Activated naive CD4-positive, alpha-beta T cell treated with anti-CD3 and anti-CD28 coated beads, Interleukin-2, amount 50 U/mL, for 72 hours (primary cell): ENCODE data around the gene ZNF669. TPM values are rescaled to one million over a fixed set of nuclear protein-coding genes. Genes with fewer than 3 reads are reported as not detected.
"Not testable (repeated sequence)": the region's sequence is repeated elsewhere in the genome, so short reads cannot be mapped to it uniquely, and the experiment has no call there.

Source experiments
- ATAC-seq, 2 donors: fragments of 150-1000 bp; cut with Tn5 transposase; 2 replicates each; pipeline ENCODE4 v1.10.0; 2021; ENCODE audit warnings: mild to moderate bottlenecking in 2 of 2, moderate library complexity in 2 of 2
- DNase-seq, 2 donors: peaks; one replicate each; pipeline ENCODE4 v3.0.0; 2021 to 2022; ENCODE audit warnings: low spot score in 2 of 2
- H3K27ac Mint-ChIP-seq, 2 donors: one replicate each; pipeline ENCODE4 v1.8.0; 2022; ENCODE audit warnings: mild to moderate bottlenecking in 2 of 2, mixed read lengths in 2 of 2
- H3K36me3 Mint-ChIP-seq, 2 donors: one replicate each; pipeline ENCODE4 v1.8.0; 2022; ENCODE audit warnings: mixed read lengths in 2 of 2
- H3K9me3 Mint-ChIP-seq, 2 donors: one replicate each; pipeline ENCODE4 v1.8.0; 2022; ENCODE audit warnings: mixed read lengths in 2 of 2
- total RNA-seq, 2 donors: library from RNA; stranded (reverse); gene quantifications; one replicate each; pipeline ENCODE4 v1.2.3, GENCODE V29; 2022

Gene ZNF669
- total RNA-seq, result 10 to 100 TPM in 1 of 2 donors, 1 to 10 TPM in 1; 6.2 to 10.1 TPM

DNA sequence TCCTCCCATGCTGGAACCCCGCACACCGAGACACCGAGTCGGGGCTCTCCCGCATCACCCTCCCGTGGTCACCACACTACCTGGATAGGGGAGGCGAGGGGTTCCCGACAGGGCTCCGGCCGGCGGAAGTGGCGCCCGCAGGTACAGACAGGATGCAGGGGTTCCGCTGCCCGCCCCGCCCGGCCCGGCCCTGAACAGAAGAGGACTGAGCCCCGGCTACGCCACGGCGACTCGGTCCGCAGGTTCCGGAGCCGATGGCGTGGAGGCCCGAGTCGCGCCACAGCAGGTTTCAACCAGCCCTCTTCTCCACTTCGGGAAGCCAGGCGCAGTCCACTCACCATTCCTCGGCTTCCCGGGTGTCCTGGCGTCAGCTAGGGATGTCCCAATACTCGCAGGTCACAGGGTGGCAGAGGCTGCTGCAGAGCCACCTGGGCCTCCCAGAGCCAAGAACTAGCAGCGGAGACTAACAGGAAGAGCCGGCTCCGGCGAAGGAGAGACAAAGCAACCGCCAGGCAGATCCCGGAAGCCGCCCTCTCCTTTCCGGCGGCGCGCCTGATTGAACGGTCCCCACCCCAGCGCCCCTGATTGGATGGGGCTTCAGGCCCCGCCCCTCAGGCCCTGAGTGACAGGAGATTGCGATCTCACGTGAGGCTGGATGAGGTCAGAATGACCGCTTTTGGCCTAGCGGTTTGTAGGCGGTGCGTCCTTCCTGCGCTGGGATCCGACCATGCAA lies at the start of gene ZNF669:
TSS of gene ZNF669 (minus strand) at position 498 of the 733 bp plus-strand sequence. CDS start at position 341, 157 bp downstream.
- H3K36me3 Mint-ChIP-seq, result peaks cover 56 to 67% of the 10 kb centered on the region in 2 donors
- peak; percentile 98 to 99 for ATAC-seq
- peak within 1 kb of the TSS; percentile 79 to 92 for H3K27ac Mint-ChIP-seq
- H3K9me3 Mint-ChIP-seq, result peaks cover 17 to 25% of the 10 kb centered on the region in 2 donors
- peak; percentile 92 to 95 for DNase-seq

DNA sequence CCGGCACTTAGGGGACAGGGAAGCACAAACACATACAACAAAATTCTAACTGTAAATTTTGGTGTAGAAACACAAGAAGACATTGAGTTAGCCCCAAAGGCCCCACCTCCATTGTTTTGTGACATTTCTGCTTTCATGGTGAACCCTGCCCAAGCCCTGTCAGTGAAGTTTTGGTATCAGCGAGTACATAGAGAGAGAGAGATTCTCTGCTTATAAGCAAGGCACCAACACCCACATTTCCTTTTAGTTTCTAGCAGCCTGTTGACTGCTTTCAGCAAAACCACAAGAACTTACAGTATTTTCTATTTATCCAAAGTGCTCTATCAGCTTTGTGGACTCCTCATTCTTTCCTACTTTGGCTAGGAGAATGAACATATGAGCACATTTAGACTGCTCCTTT lies 43.6 kb upstream of the ZNF669 start:
- Mint-ChIP-seq H3K36me3 (peaks cover 70 to 80% of the 10 kb centered on the region in 2 donors), H3K27ac (no peak overlapping the region), H3K9me3 (peaks cover 35 to 42% of the 10 kb centered on the region in 2 donors)
- ATAC-seq, result peak in 1 of 2 donors; percentile 63
- no peak for DNase-seq

DNA sequence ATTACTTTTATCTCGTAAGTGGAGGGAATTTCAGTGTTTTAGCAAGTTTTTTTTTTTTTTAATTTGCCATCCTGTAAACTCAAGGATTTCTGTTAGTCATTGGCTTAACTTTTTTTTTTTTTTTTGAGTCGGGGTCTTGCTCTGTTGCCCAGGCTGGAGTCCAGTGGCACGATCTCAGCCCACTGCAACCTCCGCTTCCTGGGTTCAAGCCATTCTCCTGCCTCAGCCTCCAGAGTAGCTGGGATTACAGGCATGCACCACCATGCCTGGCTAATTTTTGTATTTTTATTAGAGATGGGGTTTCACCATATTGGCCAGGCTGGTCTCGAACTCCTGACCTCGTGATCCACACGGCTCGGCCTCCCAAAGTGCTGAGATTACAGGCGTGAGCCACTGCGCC lies 43.0 kb upstream of the ZNF669 start:
- not testable (repeated sequence) for ATAC-seq, DNase-seq, H3K27ac Mint-ChIP-seq
- Mint-ChIP-seq H3K9me3 (peaks cover 38 to 46% of the 10 kb centered on the region in 2 donors), H3K36me3 (peaks cover 71 to 81% of the 10 kb centered on the region in 2 donors)

DNA sequence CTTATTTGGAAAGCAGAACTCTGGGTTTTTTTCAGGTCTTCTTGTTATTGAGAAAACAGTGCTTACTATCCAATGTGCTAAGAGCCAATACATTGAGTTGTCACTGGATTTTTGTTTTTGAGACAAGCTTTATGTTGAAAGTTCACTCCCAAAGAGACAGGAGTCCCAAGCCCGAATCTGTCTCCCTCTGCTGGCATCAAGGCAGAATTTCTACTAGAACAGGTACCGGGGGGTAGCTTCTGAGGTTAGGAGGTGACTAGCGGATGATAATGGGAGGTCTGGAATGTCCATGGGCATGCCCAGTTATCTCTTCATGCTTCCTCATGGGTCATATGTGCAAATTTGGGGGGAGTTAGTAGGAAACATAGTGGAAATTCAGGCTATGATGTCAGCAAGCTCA lies 42.5 kb upstream of the ZNF669 start:
- Mint-ChIP-seq H3K27ac (no peak overlapping the region), H3K36me3 (peaks cover 74 to 82% of the 10 kb centered on the region in 2 donors), H3K9me3 (peaks cover 38 to 46% of the 10 kb centered on the region in 2 donors)
- DNase-seq (no peak), ATAC-seq (no peak)

DNA sequence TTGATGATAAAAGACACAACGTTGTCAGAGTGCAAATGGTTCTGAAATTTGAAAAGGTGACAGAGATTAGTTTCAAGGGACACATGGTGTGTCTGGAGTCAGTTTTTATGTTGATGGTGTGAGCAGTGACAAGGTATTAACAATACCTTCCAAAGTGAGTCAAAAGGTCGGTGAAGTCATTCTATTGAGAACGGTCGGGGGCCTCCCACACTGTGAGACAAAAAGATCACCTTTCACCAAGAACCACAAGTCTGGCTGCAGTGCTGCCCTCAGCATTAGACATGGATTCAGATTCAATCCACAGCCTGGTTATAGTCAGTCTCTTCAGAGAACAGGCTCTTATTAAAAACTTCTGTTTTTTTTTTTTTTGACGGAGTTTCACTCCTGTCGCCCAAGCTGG lies 41.1 kb upstream of the ZNF669 start:
- ATAC-seq (peak in 1 of 2 donors; percentile 65), DNase-seq (no peak)
- Mint-ChIP-seq H3K9me3 (peaks cover 44 to 46% of the 10 kb centered on the region in 2 donors), H3K36me3 (peaks cover 77 to 82% of the 10 kb centered on the region in 2 donors), H3K27ac (no peak overlapping the region)

GRCh38 chr1:247139557-247139956 lies 35.4 kb upstream of the ZNF669 start:
- not testable (repeated sequence) for ATAC-seq, H3K27ac Mint-ChIP-seq, DNase-seq
- Mint-ChIP-seq H3K36me3 (peaks cover 83 to 86% of the 10 kb centered on the region in 2 donors), H3K9me3 (peaks cover 63 to 66% of the 10 kb centered on the region in 2 donors)

- peaks cover 34 to 43% of the 10 kb centered on the region in 2 donors for H3K9me3 Mint-ChIP-seq
- H3K36me3 Mint-ChIP-seq, result peaks cover 61 to 66% of the 10 kb centered on the region in 2 donors
- DNase-seq, result no peak
- H3K27ac Mint-ChIP-seq, result no peak overlapping the region
- ATAC-seq, result no peak
These were observed 27.1 kb upstream of the ZNF669 start for GRCh38 chr1:247131236-247131635.

- Mint-ChIP-seq H3K36me3 (peaks cover 27 to 38% of the 10 kb centered on the region in 2 donors), H3K9me3 (peaks cover 6 to 14% of the 10 kb centered on the region in 2 donors), H3K27ac (peak overlapping the region; percentile 77 to 94)
- ATAC-seq, DNase-seq: not testable (repeated sequence)
These were observed 23.5 kb upstream of the ZNF669 start for GRCh38 chr1:247127519-247128282.

DNA sequence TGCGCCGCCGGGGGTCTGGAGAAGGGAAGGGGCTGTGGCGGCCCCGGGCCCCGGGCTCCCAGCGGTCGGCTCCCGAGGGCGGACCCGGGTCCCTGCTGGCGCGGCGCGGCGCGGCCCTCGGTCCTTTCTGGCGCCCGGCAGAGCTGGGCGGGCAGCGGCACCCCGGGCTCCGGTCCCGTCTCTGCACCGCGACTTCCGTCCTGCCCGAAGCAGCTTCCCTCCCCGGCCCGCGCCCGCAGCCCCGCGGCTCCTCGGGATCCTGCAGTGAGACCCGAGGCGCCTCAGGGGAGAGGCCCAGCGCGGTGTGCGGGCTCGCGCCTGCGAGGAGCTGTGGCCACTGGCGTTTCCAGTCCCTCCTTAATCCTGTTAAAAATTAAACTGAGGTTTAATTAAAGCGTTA lies 22.4 kb upstream of the ZNF669 start:
- ATAC-seq, result peak; percentile 65 to 70
- not testable (repeated sequence) for H3K27ac Mint-ChIP-seq, H3K9me3 Mint-ChIP-seq, DNase-seq
- H3K36me3 Mint-ChIP-seq, result peaks cover 17 to 28% of the 10 kb centered on the region in 2 donors

DNA sequence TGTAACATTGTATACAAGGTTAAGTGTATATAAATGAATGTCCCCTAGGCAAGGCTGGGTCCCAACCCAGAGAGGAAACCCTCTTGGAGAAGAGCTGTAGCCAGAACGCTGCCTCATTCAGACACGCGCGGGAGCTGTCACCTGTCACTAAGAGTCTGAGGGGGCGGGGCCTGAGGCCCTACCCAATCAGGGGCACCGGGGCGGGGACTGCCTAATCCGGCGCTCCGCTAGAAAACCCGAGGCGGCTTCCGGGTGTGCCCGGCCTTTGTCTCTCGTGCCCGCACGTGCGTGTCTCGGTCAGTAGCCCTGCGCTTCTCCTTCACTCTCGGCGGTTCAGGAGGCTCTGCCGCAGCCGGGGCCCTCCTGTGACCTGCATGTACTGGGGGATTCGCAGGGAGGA lies 22.0 kb upstream of the ZNF669 start:
- ATAC-seq, result peak; percentile 100
- H3K27ac Mint-ChIP-seq, H3K9me3 Mint-ChIP-seq, DNase-seq: not testable (repeated sequence)
- peaks cover 17 to 28% of the 10 kb centered on the region in 2 donors for H3K36me3 Mint-ChIP-seq

DNA sequence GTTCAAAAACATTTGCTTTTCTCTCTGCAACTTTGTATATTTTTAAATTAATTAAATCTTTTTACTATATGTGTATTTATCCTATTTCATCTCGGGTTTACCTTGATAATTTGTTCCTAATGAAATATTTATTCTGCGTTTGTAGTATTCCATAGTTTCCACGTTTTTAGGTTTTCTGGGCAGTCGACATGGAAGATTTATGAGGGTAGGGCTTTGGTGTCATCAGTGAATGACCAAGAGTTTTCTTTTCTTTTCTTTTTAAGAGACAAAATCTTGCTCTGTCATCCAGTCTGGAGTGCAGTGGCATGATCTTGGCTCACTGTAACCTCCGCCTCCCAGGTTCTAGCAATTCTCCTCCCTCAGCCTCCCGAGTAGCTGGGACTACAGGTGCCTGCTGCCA lies 17.2 kb upstream of the ZNF669 start:
- DNase-seq (no peak), ATAC-seq (no peak)
- Mint-ChIP-seq H3K9me3 (no peaks in the 10 kb centered on the region), H3K27ac (no peak overlapping the region), H3K36me3 (peaks cover 0 to 7% of the 10 kb centered on the region in 2 donors)

DNA sequence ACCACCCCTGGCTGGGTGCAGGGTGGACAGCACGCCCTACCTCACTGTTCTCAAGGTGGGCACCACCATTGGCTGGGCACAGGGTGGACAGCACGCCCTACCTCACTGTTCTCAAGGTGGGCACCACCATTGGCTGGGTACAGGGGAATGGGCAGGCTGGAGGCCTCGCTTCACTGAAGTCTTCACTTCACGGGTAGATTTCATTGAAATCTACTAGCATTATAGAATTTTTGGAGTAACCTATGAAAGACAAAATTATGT lies 16.2 kb upstream of the ZNF669 start:
- H3K9me3 Mint-ChIP-seq, ATAC-seq, H3K27ac Mint-ChIP-seq, H3K36me3 Mint-ChIP-seq, DNase-seq: not testable (repeated sequence)

- ATAC-seq, result peak; percentile 11 to 28
- no peak for DNase-seq
- Mint-ChIP-seq H3K27ac (no peak overlapping the region), H3K9me3 (peaks cover 0 to 3% of the 10 kb centered on the region in 2 donors), H3K36me3 (peaks cover 0 to 6% of the 10 kb centered on the region in 2 donors)
These were observed 15.6 kb upstream of the ZNF669 start for GRCh38 chr1:247119600-247120407.

DNA sequence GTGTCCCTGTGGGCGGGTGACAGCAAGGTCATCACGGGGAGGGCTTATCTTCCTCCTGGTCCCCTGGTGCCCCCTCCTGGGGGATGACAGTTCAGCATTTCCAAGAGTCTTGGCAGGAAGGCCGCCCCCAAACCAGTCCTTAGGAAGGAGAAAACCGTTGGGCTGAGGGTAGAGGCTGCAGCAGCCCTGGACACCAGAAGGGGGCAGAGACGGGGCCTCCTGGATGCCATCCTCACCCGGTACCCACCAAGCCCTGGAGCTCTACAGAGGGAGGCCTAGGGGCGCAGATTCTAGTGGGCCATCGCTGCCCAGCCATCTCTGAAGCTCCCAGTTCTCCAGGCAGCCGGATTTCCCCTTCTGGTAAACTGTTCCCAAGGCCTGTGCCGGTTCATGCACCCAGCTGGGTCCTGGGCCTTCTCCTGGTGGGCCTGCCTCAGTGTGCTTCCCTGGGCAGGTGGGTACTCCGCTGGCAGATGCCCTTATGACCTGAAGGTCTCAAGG lies 14.8 kb upstream of the ZNF669 start:
- ATAC-seq (peak; percentile 59), DNase-seq (no peak)
- Mint-ChIP-seq H3K36me3 (no peaks in the 10 kb centered on the region), H3K27ac (no peak overlapping the region), H3K9me3 (peaks cover 0 to 3% of the 10 kb centered on the region in 2 donors)

DNA sequence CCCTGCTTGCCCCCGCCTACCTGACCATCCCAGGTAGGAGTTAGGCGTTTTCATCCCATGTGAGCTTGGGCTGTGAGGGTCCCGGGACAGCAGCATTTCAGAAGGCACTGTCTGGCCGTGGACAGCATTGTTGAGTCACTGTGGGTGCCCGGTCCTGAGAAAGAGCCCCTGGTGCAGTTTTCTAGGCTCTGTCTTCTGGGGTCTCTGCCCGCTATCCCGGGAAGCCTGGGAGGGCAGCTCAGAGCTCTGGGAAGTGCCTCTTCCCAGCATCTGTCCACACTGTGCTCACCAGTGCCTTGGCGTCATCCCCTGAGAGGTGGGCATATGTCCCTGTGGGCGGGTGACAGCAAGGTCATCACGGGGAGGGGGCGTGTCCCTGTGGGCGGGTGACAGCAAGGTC lies 11.4 kb upstream of the ZNF669 start:
- peaks cover 0 to 3% of the 10 kb centered on the region in 2 donors for H3K9me3 Mint-ChIP-seq

GRCh38 chr1:247115141-247115510 lies 11.0 kb upstream of the ZNF669 start:
- peaks cover 0 to 3% of the 10 kb centered on the region in 2 donors for H3K9me3 Mint-ChIP-seq
- no peak overlapping the region for H3K27ac Mint-ChIP-seq
- no peak for ATAC-seq
- DNase-seq, result no peak
- H3K36me3 Mint-ChIP-seq, result peaks cover 6% of the 10 kb centered on the region in 2 donors

More for the DNA sequence above, 11.4 kb upstream of the ZNF669 start:
- Mint-ChIP-seq H3K27ac (no peak overlapping the region), H3K36me3 (peaks cover 5% of the 10 kb centered on the region in 2 donors)
- DNase-seq (no peak), ATAC-seq (no peak)
